HuH-7 (cell line): ENCODE results near the gene KLRG1.

Source experiments
- DNase-seq: peaks from one replicate; pipeline ENCODE4 v3.0.0; 2011; ENCODE audit warnings: low spot score

KLRG1 gene

GRCh38 chr12:8989413-8989812, at the start of gene KLRG1:
TSS of gene KLRG1 (plus strand) at chr12:8989546. CDS start at chr12:8989636, 90 bp downstream.
- no peak for DNase-seq

DNA sequence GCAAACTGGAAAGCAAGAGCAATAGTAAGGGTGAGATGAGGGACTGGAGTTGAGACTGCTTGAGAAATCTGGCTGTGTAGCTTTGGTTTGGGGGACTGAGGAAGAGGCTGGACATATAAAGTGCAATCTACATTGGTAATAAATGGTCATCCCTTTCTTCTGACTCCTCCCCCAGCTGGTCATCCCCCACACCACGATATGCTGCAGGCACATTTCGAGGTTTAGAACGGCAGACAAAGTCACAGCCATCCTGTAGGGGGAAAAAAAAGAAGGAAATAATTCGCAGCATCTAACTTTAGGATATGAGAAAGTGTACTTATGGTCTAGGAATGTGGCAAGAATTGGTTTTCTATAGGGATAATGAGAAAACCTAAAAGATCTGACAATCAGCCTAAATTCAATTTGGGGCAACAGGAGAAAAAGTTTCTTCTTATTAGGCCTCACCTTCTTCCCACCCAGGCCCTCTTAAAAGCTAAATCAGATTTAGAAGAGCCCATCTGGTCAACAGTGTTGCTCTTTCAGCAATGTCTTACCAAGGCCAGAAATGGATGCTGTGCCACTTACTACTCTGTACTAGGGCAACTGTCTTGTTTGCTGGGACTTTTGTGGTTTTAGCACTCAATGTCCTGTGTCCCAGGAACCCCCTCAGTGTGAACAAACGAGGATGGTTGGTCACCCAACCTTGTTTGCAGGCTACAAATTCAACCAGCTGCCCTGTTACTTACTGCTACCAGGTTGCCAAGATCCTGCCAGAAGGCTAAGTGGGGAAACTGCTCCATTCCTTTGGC, 47.5 kb upstream of the KLRG1 start:
- no peak for DNase-seq

DNA sequence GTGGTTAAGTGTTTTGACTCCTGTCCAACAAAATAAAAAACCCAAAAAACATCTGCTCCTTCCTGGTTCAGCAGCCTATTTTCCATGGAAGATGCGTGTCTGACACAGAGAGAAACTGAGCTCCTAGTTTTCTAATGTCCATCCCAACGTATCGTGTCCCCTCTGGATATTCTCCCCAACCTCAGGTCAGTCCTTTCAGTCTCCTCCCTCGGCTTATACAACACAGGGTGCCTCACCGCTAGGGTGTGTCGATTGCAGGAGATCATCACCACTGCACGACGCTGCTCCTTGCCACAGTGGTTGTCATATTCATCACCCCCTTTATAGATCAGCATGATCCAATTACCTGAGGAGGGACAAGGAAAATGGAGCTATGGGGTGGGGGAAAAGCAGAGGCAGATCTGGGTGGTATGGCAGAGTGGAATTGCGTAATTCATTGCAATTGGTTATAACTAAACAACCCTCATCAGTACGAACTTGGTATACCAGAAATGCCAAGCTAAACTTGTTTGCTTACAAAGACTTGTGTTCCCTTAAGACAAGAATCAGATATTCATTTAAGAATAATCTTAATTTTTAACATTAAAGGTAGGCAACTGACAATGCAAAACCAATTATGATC, 45.7 kb upstream of the KLRG1 start:
- DNase-seq, result no peak

DNA sequence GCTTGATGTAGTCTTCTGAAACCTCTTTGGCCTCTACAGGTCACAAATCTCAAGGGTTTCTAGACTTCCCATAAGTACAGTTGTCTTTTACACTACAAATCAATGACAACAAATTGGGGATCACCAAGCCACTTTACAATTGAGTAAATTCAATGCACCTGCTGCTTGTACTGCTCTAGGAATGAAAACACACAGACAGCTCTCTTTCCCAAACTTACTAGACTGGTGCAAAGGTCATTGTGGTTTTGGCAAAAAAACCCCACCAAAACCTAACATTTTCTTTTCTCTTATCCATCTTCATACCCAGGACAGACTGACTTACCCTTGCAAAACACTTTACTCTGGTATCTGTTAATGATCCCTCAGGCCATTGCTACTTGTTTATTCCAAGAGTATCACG, 42.6 kb upstream of the KLRG1 start:
- DNase-seq, result no peak

DNA sequence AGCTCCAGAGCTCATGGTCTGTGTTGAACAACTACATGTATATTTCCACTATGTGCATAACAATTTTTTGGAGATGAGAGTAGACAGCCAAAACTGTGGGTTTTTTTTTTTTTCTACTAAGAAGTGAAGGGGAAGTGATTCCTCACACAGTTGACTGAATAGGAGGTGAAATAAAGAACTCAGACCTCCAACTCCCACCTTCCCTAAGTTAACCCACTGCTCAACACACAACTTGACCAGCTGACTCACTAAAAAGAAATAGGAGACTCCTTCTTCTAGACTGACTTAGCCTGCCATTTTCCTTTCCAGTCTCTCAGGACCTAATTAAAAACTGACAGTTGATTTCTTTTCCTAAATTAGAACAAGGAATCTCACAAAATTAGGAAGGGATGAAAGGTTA, 41.6 kb upstream of the KLRG1 start:
- DNase-seq, result no peak

GRCh38 chr12:8948701-8949341, 40.5 kb upstream of the KLRG1 start:
- peak; percentile 8 for DNase-seq

- peak; percentile 86 for DNase-seq
These were observed 39.8 kb upstream of the KLRG1 start, which contains the start of gene M6PR for GRCh38 chr12:8949342-8950220. TSS of gene M6PR (minus strand) at chr12:8949645. CDS start at chr12:8946404, 3,241 bp downstream.

DNA sequence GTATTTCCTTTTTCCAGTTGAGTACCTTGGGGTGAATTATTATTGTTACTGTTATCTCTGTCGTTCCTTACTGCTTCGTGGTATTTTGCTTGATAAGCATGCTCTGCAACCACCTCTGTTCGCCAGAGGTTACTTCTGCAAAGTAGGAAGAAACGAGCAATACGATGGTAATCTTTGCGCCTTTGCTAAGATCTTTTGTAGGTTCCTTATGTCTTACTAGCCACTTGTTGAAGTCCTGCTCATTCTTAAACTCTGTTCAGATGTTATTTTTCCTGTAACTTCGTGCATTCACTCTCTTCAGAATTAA, 39.2 kb upstream of the KLRG1 start:
- no peak for DNase-seq

DNA sequence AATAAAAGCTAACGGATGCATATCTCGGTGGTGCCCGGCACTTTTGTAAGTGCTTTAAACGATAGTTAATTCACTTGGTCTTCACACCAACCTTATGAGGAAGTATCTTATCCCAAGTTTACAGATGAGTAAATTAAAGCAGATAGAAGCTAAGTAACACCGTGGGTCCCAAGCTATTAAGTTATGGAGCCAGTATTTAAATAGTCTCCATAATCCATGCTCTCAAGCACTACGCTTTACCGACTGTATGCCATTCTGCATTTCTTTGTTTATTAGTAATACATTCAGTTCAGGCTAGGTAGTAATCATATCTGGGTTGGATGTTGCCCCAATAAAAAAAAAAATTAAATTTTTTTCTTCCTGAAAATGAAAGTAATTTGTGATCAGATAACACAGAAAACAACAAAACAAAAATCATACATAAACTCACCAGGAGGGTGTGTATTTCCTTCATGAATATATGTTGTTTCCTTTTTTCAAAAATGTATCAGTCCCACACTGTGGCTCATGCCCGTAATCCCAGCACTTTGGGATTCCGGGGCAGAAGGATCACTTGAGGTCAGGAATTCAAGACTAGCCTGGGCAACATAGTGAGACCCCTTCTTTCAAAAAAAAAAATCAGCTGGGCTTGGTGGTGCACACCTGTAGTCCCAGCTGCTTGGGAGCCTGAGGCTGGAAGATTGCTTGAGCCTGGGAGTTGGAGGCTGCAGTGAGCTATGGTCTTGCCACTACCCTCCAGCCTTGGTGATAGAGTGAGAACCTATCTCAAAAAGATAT, 38.5 kb upstream of the KLRG1 start:
- DNase-seq, result no peak

GRCh38 chr12:8951744-8952143, 37.6 kb upstream of the KLRG1 start:
- no peak for DNase-seq

GRCh38 chr12:8953773-8954402, 35.5 kb upstream of the KLRG1 start:
- DNase-seq, result no peak

DNA sequence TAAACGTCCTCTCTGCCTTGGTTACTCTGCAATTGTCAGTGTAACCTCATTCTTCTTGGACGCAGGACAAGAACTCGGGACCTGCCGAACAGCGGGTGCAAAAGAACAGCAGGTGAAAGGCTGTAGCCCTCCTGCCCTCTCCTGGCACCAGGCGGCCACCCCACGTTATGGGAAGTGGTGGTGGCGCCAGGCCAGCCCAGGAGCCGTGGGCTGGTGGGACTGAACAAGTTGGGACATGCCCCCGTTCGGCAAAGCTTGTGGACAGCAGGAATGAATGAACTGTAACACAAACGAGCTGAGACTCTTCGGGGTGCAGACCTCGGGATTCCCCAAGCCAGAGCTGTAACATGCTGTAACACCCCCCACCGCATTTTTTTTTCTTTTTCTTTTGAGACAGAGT, 33.3 kb upstream of the KLRG1 start:
- DNase-seq, result no peak

GRCh38 chr12:8956772-8957171, 32.6 kb upstream of the KLRG1 start:
- no peak for DNase-seq

GRCh38 chr12:8957561-8957960, 31.8 kb upstream of the KLRG1 start:
- DNase-seq, result no peak

- no peak for DNase-seq
These were observed 31.3 kb upstream of the KLRG1 start for GRCh38 chr12:8958066-8958465.

DNA sequence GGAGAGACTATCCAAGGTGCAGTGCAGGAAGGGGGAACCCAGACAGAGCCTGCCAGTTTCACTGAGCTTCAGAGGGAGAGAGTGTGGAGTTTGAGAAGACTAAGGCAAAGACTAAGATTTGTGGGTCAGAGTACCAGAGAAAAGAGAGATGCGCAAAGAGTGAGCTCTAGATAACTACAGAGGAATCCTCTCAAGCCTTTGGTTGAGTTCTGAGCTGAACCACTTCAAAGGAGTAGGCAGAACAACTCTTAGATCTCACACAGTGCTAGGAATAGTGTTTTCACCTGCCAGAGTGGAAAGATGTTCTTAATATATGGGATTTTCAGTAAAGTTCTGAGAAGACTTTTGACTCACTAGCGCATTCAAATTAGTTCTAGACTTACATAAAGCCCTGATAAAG, 29.2 kb upstream of the KLRG1 start:
- no peak for DNase-seq

DNA sequence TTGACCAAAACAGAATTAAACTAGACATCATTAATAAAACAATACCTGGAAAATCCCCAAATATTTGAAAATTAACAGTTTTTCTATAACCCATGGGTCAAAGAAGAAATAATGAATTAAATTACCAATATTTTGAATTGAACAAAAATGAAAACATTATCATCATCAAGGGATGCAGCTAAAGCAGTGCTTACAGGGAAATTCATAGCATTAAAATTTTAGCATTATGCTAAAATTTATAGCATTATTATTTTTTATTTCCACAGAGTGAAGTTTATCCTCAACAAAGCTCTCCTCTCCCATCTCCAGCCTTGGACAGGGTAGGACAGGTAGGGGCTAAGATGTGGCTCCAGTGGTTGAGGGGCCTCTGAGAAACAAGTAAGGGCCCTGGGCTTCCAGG, 20.6 kb upstream of the KLRG1 start:
- no peak for DNase-seq

- DNase-seq, result no peak
These were observed 19.4 kb upstream of the KLRG1 start for GRCh38 chr12:8969861-8970411.

DNA sequence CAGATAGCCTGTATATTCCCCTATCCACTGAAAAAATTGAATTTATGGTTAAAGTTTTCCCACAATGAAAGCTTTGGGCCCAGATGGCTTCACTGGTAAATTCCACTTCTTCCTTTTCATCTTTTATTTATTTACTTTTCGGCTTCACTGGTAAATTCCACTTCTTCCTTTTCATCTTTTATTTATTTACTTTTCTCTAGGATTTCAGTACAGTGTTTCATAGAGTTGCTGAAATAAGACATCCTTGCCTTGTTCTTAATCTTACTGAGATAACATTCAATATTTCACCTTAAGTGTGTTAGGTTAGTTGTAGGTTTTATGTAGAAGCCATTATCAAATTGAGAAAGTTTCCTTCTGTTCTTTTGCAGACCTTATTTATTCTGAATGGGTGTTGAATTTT, 18.9 kb upstream of the KLRG1 start:
- DNase-seq, result no peak

DNA sequence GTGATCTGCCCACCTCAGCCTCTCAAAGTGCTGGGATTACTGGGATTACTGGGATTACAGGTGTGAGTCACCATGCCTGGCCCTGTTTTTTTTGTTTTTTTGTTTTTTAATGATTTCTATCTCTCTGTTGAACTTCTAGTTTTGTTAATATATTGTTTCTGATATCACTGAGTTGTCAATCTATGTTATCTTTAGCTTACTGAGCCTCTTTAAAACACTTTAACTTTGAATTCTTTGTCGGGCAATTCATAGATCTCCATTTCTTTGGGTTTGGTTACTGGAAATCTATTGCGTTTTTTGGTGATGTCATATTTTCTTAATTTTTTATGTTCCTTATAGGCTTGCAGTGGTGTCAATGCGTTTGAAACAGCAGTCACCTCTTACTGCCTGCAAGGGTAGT, 9.2 kb upstream of the KLRG1 start:
- no peak for DNase-seq

GRCh38 chr12:8985213-8985754, 4.1 kb upstream of the KLRG1 start:
- no peak for DNase-seq
